Urinary bladder (tissue), 4 donors: ENCODE results near the gene PPP1R13B. TPM values are rescaled to one million over a fixed set of nuclear protein-coding genes. Genes with fewer than 3 reads are reported as not detected.
A peak's percentile ranks its signal among the peaks of the same experiment; 100 is the strongest.
"Not testable (repeated sequence)": the region's sequence is repeated elsewhere in the genome, so short reads cannot be mapped to it uniquely, and the experiment has no call there.

ENCODE experiments used
- DNase-seq: peaks from one replicate; pipeline ENCODE4 v3.0.0-alpha.2; 2015; ENCODE audit errors: extremely low spot score
- H3K27ac ChIP-seq: one replicate; pipeline ENCODE4 v1.5.1; 2013; ENCODE audit warnings: low read depth, mild to moderate bottlenecking, moderate library complexity
- H3K36me3 ChIP-seq: one replicate; pipeline ENCODE4 v1.6.1; 2013; ENCODE audit warnings: mild to moderate bottlenecking, moderate library complexity; ENCODE audit not compliant: insufficient read depth
- H3K4me1 ChIP-seq: one replicate; pipeline ENCODE4 v1.6.1; 2013; ENCODE audit warnings: mild to moderate bottlenecking, moderate library complexity; ENCODE audit not compliant: insufficient read depth
- H3K4me3 ChIP-seq: one replicate; pipeline ENCODE4 v1.5.1; 2013; ENCODE audit warnings: low read depth, low read length
- WGBS: extraction: QIAGEN DNeasy Blood & Tissue Kit; methylation state at CpG from one replicate; pipeline ENCODE4 v1.1.7; 2013; 5-methylcytosine and 5-hydroxymethylcytosine counted together
- polyA plus RNA-seq: library from polyadenylated mRNA; stranded (reverse); fragments of 200-250 nt; gene quantifications from one replicate; pipeline ENCODE4 v1.2.3, GENCODE V29; 2013
- total RNA-seq: library from RNA; depleted of rRNA; stranded (reverse); fragments of >200 nt; gene quantifications from one replicate; pipeline ENCODE4 v1.2.3, GENCODE V29; 2014
- donor health status: healthy with polysubstance abuse.
- donor health status: healthy.

PPP1R13B gene
- total and polyA plus RNA-seq, 2 donors, result 15.8 to 17.8 TPM

GRCh38 chr14:103819503-103820307, 27.7 kb downstream of the PPP1R13B start:
- Histone ChIP-seq H3K36me3 (no peaks in the 10 kb centered on the region), H3K4me3 (no peak overlapping the region), H3K4me1 (no peaks in the 10 kb centered on the region), H3K27ac (peak overlapping the region; percentile 52)
- DNase-seq, result no peak
- WGBS, result 19% methylated on average over 7 of the region's 7 CpGs

GRCh38 chr14:103818870-103819269, 28.5 kb downstream of the PPP1R13B start:
- Histone ChIP-seq H3K4me3 (no peak overlapping the region), H3K36me3 (no peaks in the 10 kb centered on the region), H3K4me1 (no peaks in the 10 kb centered on the region), H3K27ac (no peak overlapping the region)
- 100% methylated on average over 1 of the region's 1 CpG for WGBS
- DNase-seq, result no peak

DNA sequence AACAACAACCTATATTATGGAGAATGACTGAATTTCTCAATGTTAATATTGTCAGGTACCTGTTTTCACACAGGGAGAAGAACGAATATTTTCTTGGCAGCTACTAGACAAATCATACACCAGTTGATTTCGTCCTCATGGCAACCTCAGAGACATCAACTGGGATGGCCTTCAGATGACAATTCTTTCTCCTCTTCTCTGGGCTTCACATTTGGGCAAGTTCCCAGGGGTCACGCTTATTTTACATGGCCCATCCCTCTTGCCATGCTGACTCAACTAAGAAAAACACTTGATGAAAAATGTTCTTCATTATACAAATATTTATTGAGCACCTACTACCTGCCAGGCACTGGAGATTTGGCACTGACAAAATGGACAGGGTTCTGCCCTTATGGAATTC, 29.0 kb downstream of the PPP1R13B start:
- no peak overlapping the region for H3K4me3 ChIP-seq
- no peak overlapping the region for H3K27ac ChIP-seq
- no peaks in the 10 kb centered on the region for H3K4me1 ChIP-seq
- no peak for DNase-seq
- 85% methylated on average over 3 of the region's 3 CpGs for WGBS
- no peaks in the 10 kb centered on the region for H3K36me3 ChIP-seq

GRCh38 chr14:103817595-103817994, 29.8 kb downstream of the PPP1R13B start:
- Histone ChIP-seq H3K4me1 (no peaks in the 10 kb centered on the region), H3K4me3 (no peak overlapping the region), H3K36me3 (no peaks in the 10 kb centered on the region), H3K27ac (no peak overlapping the region)
- 89% methylated on average over 1 of the region's 1 CpG for WGBS
- DNase-seq, result no peak

DNA sequence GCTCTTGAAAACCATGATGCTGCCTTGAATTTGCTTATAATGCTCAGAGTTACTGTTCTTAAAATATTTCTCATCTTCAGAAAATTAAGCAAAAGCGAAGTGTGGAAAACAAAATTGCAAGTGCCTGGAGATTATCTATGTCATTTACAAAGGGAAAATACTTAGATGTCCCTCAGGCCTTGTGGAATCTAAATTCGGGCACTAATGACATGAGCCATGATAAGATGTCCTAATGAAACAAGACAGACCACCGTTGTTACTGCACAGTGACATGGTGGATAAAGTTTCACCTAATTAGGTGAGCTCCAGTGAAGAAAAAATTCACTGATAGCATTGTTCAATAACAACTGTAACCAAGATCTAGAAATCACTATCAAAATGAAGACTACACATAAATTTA, 30.4 kb downstream of the PPP1R13B start:
- 51% methylated on average over 3 of the region's 3 CpGs for WGBS
- no peaks in the 10 kb centered on the region for H3K36me3 ChIP-seq
- DNase-seq, result no peak
- H3K4me1 ChIP-seq, result no peaks in the 10 kb centered on the region
- no peak overlapping the region for H3K4me3 ChIP-seq
- H3K27ac ChIP-seq, result no peak overlapping the region

GRCh38 chr14:103815253-103815652, 32.1 kb downstream of the PPP1R13B start:
- Histone ChIP-seq H3K27ac (no peak overlapping the region), H3K4me3 (no peak overlapping the region), H3K4me1 (no peaks in the 10 kb centered on the region), H3K36me3 (no peaks in the 10 kb centered on the region)
- WGBS, result 87% methylated on average over 7 of the region's 7 CpGs
- no peak for DNase-seq

DNA sequence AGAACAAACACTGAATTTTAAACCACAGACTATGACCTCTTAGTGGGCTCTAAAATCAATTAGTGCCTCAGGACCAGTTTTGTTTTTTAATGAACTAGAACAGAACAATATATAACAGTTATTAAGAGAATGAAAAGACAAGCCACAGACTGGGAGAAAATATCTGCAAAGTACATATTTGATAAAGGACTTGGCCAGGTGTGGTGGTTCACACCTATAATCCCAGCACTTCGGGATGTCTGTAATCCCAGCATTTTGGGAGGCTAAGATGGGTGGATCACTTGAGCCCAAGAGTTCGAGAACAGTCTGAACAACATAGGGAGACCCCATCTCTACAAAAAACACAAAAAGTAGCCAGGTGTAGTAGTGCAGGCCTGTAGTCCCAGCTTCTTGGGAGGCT, 36.2 kb downstream of the PPP1R13B start:
- WGBS, result 94% methylated on average over 2 of the region's 2 CpGs
- Histone ChIP-seq H3K4me1 (no peaks in the 10 kb centered on the region), H3K27ac (no peak overlapping the region), H3K4me3 (no peak overlapping the region), H3K36me3 (no peaks in the 10 kb centered on the region)
- no peak for DNase-seq

GRCh38 chr14:103808403-103809001, 38.9 kb downstream of the PPP1R13B start:
- Histone ChIP-seq H3K4me3 (no peak overlapping the region), H3K27ac (no peak overlapping the region), H3K36me3 (no peaks in the 10 kb centered on the region), H3K4me1 (no peaks in the 10 kb centered on the region)
- 52% methylated on average over 6 of the region's 6 CpGs for WGBS
- no peak for DNase-seq

DNA sequence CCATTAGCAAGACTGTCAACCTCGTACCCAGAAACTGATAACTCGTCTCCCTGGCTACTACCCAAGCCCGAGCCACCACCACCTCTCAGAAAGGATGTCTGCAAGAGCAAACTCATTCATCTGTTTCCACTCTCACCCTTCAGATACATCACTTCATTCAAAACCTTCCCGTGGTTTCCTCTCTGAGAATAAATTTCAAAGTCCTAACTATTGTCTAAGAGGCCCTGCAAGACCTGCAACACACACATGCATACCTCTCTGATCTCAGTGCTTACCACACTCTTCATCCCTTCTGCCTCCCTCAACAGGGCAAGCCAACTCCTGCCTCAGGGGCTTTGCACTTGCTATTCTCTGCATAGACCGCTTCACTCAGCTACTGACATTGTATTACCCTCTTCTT, 40.6 kb downstream of the PPP1R13B start:
- DNase-seq, result no peak
- H3K4me1 ChIP-seq, result no peaks in the 10 kb centered on the region
- no peak overlapping the region for H3K27ac ChIP-seq
- no peaks in the 10 kb centered on the region for H3K36me3 ChIP-seq
- WGBS, result 51% methylated on average over 5 of the region's 5 CpGs
- no peak overlapping the region for H3K4me3 ChIP-seq

- Histone ChIP-seq H3K4me3 (no peak overlapping the region), H3K36me3 (no peaks in the 10 kb centered on the region), H3K4me1 (no peaks in the 10 kb centered on the region), H3K27ac (no peak overlapping the region)
- WGBS, result 63% methylated on average over 1 of the region's 1 CpG
- DNase-seq, result no peak
Measured at GRCh38 chr14:103805708-103806107, 41.7 kb downstream of the PPP1R13B start.

DNA sequence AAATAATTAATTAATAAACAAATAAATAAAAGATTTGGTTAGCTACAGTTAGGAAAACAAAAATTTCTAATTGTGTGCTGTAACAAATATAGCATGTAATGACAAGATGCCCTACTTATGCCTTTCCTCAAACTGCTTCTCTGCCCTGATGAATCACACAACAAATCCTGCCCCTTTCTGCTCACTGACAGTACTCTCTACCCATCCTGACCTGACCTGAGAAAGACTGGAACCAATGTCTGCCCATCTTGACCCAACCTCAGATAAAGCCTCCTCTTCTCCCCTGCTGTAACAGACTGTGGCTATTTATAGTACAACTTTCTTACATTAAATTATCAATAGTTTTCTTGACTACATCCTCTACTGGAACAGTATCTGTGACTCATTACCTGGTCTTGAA, 43.7 kb downstream of the PPP1R13B start:
- Histone ChIP-seq H3K27ac (no peak overlapping the region), H3K4me3 (no peak overlapping the region), H3K4me1 (no peaks in the 10 kb centered on the region), H3K36me3 (no peaks in the 10 kb centered on the region)
- DNase-seq, result no peak

DNA sequence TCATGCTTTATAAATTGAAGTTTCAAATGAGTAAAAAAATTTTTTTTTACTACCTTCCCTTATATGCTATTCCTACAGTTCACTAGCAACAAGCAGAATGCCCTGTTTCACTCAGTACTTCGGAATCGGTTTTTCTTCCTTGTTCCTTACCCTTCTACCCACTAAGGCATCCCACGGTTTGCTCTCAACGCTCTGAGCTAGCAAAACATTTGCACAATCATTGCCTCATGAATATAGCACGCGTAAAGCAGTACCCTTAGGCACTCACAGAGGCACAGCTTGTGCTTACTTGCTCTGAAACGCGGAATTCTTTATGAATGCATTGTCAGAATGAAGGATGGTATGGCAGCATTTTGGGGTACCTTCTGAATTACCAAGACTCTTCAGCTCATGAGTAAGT, 45.0 kb downstream of the PPP1R13B start:
- H3K36me3 ChIP-seq, result no peaks in the 10 kb centered on the region

DNA sequence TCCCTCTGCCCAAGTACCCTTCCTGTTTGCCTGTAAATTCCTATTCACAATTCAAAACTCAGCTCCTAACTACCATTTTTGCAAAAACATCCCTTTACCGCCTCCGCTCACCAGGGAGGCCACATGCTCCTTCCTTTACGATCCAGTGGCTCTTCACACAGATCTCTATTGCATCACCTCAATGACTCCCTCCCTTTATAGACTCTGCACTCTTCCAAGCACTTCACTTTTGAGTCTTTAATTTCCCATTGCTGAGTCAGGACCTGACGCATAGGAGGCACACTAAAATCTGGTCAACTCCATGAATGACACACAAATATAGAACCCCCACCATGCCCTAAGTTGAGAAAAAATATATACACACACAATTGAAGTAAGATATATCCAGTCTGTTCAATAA, 45.9 kb downstream of the PPP1R13B start:
- H3K4me3 ChIP-seq, result no peak overlapping the region
- no peaks in the 10 kb centered on the region for H3K36me3 ChIP-seq
- no peak for DNase-seq
- H3K4me1 ChIP-seq, result no peaks in the 10 kb centered on the region
- 59% methylated on average over 4 of the region's 4 CpGs for WGBS
- H3K27ac ChIP-seq, result no peak overlapping the region

More for the DNA sequence above, 45.0 kb downstream of the PPP1R13B start:
- WGBS, result 82% methylated on average over 8 of the region's 8 CpGs
- no peak for DNase-seq
- Histone ChIP-seq H3K4me3 (no peak overlapping the region), H3K27ac (no peak overlapping the region), H3K4me1 (no peaks in the 10 kb centered on the region)

GRCh38 chr14:103793192-103793591, 54.2 kb downstream of the PPP1R13B start:
- H3K27ac ChIP-seq, H3K4me3 ChIP-seq, H3K4me1 ChIP-seq, H3K36me3 ChIP-seq, DNase-seq: not testable (repeated sequence)
